Kidney epithelial cell (primary cell): ENCODE results near the gene SLC26A1. TPM values are rescaled to one million over a fixed set of nuclear protein-coding genes. Genes with fewer than 3 reads are reported as not detected.
A peak's percentile ranks its signal among the peaks of the same experiment; 100 is the strongest.

ENCODE experiments used
- DNase-seq: peaks from one replicate; pipeline ENCODE4 v3.0.0-alpha.2; 2010; ENCODE audit warnings: low read depth
- H3K27me3 ChIP-seq: 2 replicates; pipeline ENCODE4 v1.6.0; 2011; ENCODE audit warnings: low read length; ENCODE audit not compliant: control insufficient read depth, insufficient read depth
- H3K36me3 ChIP-seq: 2 replicates; pipeline ENCODE4 v1.5.1; 2011; ENCODE audit warnings: low read length; ENCODE audit not compliant: control insufficient read depth, insufficient read depth
- H3K4me3 ChIP-seq: 2 replicates; pipeline ENCODE4 v1.5.1; 2011; ENCODE audit warnings: low read depth, mild to moderate bottlenecking, control low read depth, low read length
- total RNA-seq: library from RNA; depleted of rRNA; stranded (reverse); fragments of >200 nt; gene quantifications from 2 replicates; pipeline ENCODE4 v1.2.3, GENCODE V29; 2015
- TF ChIP-seq, protein P1 (sequence below): IDR thresholded peaks from 2 replicates; pipeline ENCODE4 v1.5.1; 2011; ENCODE audit warnings: mild to moderate bottlenecking, moderate library complexity, low read length, control low read depth, inconsistent platforms; ENCODE audit not compliant: insufficient read depth, poor library complexity, severe bottlenecking

The SLC26A1 gene
- total RNA-seq, 1 donor from 2014 or later, result 0.38 TPM

DNA sequence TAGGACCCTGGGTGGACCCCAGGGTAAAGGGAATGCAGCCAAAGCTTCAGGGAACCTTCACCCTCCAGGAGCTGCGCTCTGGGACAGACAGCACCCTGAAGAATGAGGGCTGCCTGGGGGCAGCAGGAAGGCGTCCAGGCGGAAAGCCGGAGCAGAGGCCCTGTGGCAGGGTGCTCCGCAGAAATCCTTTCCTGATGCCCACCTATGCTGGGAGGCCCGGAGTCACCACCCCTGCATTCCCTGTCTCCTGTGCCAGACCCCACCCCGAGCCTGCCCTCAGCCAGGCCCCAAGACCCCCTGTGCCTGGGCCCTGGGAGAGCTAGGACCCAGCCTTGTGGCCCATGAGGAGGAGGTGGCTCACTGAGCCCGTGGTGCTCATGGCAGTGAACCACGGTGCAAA lies 18.5 kb downstream of the SLC26A1 start:
- H3K4me3 ChIP-seq, result no peak overlapping the region
- H3K36me3 ChIP-seq, result no peaks in the 10 kb centered on the region
- DNase-seq, result no peak
- H3K27me3 ChIP-seq, result peaks cover 2% of the 10 kb centered on the region
- TF ChIP-seq, protein P1, sequence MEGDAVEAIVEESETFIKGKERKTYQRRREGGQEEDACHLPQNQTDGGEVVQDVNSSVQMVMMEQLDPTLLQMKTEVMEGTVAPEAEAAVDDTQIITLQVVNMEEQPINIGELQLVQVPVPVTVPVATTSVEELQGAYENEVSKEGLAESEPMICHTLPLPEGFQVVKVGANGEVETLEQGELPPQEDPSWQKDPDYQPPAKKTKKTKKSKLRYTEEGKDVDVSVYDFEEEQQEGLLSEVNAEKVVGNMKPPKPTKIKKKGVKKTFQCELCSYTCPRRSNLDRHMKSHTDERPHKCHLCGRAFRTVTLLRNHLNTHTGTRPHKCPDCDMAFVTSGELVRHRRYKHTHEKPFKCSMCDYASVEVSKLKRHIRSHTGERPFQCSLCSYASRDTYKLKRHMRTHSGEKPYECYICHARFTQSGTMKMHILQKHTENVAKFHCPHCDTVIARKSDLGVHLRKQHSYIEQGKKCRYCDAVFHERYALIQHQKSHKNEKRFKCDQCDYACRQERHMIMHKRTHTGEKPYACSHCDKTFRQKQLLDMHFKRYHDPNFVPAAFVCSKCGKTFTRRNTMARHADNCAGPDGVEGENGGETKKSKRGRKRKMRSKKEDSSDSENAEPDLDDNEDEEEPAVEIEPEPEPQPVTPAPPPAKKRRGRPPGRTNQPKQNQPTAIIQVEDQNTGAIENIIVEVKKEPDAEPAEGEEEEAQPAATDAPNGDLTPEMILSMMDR, result no peak

DNA sequence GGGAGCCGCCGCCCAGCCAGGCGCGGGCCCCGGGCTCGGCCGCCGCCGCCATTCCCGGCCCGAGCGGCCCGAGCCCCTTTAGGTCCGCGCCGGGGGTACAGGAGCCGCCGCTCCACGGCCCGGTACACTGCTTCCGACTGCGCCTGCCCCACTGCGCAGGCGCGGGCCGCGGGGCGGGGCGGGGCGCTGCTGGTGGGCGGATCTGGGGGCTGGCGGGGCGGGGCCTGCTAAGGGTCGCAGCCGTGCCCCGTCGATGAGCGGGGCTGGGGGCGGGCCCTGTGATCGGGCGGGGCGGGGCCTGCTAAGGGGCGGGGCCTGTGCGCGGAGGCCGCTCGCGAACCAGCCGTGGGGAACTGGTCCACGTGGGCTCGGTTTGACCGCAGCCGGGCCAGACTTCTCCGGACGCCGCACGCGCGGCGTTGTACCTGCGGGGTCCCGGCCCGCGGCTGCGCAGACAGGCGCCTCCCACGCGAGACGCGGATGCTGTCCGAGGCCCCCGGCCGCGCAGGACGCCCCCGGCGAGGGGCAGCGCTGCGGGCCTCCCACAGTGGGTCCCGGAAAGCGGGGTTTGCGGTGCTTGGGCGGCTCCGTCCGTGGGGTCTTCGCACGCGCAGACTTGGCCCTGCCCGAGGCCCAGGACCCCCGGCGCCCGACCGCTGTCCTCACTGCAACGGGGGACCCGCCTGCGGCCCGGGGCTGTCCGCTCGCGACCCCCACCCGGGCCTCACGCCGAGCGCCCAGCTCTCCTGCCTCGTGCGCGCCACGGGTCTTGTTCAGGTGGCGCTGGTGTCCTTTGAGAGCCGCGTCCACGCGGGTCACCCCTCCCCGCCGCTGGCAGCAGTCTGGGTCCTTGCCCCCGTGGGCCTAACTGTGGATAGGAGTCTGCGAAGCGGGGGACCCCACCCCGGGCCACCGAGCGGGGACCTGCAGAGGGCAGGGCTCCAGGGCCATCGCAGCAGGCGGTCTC lies 19.5 kb downstream of the SLC26A1 start, which contains the start of gene DGKQ:
TSS of gene DGKQ (minus strand) at position 139 of the 967 bp plus-strand sequence. CDS start at position 52, 87 bp downstream.
- Histone ChIP-seq H3K4me3 (peak within 1 kb of the TSS; percentile 70), H3K27me3 (peaks cover 2% of the 10 kb centered on the region), H3K36me3 (no peaks in the 10 kb centered on the region)
- TF ChIP-seq, protein P1, result no peak
- DNase-seq, result no peak

DNA sequence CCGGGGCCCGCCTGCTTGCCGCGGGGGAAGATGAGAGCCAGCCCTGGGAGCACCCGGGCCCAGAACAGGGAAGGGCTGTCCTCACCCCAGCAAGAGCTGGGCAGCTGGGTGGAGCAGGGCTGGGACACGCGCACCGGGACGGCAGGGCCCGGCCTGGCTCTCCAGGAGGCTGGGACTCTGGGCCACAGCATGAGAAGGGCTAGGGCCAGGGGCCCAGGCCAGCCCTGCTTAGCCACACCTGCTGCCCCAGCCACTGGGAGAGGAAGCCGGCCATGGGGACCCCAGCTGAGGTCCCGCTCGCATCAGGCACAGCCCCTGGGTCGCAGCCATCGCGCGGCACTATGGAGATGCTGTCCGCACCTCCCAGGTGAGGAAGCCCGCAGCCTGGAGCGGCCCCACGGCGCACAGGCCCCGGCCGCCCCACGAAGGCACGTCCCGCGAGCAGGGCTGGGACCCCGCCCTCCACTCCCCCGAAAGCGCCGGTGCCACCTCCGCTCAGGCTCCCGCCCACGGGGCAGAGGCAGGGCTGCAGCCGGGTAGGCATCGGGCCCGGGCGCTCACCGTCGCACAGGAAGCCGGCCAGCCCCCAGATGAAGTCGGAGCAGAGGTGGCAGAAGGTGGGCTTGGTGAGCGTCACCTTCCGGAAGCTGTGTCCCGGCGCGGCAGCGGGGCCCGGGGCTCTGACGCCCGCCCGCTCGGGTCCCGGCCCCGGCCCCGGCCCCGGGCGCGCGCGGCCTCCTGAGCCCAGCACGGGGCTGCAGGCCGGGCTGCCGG lies 20.4 kb downstream of the SLC26A1 start:
- H3K36me3 ChIP-seq, result no peaks in the 10 kb centered on the region
- DNase-seq, result no peak
- TF ChIP-seq, protein P1, result no peak
- H3K27me3 ChIP-seq, result peaks cover 7% of the 10 kb centered on the region
- peak overlapping the region; percentile 70 for H3K4me3 ChIP-seq

DNA sequence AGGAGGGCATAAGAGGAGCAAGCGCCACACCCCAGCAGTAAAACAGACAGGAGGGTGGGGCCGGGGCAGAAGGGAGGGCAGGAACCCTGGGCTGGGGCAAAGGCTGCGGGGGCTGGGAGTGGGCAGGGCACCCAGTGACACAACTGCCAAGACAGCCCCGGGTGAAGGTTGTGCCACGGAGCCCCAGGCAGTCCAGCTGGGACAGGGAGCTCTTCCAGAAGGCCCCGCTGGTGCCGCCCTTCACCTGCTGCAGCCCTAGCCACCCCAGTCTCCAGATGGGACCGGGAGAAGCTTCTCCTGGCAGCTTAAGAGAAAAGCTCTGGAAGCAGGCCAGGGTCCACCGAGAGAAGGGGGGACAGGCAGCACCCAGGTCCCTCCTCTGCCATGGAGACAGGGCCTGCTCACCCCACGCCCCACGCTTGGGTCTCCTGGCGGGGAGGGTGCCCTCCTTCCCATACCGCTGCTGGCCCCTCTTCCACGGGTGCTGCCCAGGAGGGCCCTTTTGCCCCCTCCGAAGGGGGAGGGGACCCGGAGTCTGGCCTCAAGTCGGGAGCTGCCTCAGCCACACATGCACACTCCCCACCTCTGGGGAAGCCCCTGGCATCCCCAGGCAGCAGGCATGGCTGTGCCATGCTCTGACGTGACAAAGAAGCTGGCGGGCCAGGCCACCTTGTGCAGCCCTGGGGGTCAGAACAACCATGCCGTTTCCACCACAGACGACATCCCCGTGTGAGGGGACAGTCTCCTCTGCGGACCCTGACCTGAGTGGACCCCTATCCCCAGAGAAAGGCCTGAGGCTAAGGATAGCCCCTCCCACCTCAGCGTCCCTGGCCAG lies 21.3 kb downstream of the SLC26A1 start:
- Histone ChIP-seq H3K36me3 (no peaks in the 10 kb centered on the region), H3K27me3 (peaks cover 12% of the 10 kb centered on the region), H3K4me3 (peak overlapping the region; percentile 70)
- no peak for DNase-seq
- TF ChIP-seq, protein P1, result no peak

DNA sequence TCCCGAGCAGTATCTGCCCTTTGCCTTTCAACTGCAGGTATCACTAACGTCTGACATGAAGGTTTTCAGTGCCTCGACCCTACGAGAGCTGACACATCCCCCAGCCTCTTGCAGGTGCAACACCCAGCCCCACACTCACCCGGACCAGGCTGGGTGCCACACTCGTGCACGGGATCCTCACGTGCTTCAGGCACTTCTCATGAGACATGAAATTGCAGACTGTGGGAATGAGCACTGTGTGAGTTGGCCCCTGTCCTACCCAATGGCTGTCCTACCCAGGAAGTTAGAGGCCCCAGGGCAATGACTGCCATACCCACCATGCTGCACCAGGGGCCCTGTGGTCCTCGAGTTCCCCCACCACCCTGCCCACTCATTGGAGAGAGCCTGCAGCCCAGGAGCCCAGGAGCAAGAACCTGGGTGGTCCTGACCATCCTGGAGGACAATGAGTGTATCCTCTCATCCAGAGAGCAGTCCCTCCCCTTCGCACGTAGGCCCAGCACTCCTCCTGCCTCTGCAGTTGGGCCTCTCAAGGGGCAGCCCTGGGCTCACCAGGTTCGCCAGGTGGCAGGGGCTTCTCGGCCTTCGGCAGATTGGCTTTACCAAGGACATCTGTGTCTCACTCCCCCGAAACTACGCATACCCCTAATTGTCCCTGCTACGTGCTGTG lies 22.2 kb downstream of the SLC26A1 start:
- DNase-seq, result no peak
- TF ChIP-seq, protein P1, result no peak
- H3K4me3 ChIP-seq, result no peak overlapping the region
- no peaks in the 10 kb centered on the region for H3K36me3 ChIP-seq
- peaks cover 12% of the 10 kb centered on the region for H3K27me3 ChIP-seq
